ENCODE results near the gene JAM3.

Gene JAM3

DNA sequence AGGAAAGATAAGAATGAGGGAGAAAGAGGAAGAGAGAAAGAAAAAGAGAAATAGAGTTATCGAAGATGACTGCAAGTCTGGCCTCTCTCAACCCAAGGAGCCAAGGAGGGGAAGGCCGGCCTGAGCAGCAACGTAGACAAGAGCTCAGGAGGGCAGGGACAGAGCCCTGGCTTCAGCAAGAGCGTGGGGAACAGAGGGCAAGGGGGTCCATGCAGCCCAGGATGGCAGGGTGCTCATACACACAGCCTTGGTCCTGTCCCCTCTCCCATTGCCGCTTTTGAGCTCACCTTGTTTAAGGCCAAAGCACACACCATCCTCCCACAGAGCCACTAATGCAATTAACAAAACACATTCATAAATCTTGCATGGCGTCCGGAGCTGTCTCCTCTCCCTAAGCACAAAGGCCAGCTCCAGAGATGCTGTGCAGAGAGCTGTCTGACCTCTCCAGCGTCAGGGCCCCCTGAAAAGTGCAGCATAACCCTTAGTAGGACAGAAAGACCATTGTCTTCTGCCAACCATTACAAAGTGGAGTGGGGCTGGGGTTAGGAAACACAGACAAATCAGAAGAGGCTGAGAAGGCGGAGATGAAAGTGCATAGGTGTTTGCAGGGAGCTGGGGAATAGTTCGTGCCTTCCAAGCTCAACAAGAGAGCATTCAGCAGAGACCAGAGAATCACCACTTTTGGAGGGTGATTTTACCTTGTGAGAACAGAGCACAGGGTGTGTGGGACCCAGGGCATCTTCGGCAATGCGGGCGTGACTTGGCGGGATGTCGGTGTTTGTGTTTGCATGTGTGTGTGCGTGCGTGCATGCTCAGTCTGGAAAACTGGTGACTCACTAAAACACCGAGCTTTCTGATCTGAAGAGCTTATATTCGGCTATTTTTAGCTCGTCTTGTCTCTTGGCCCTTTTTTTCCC, 28.2 kb upstream of the JAM3 start:
- H3K27me3 ChIP-seq (ENCODE audit: control insufficient read depth in 1 of 2, insufficient read depth in 2 of 2, low read length in 2 of 2): no peaks in the 10 kb centered on the region
- no peaks in the 10 kb centered on the region for H3K36me3 ChIP-seq (ENCODE audit: insufficient read depth, low read length)
- H3K9me3 ChIP-seq (ENCODE audit: low read length): no peaks in the 10 kb centered on the region
- no peak overlapping the region for H3K9ac ChIP-seq (ENCODE audit: low read length)
- peaks cover 72% of the 10 kb centered on the region for H3K4me1 ChIP-seq (ENCODE audit: insufficient read depth, low read length)
- H3K4me3 ChIP-seq (ENCODE audit: low read depth in 1 of 2, low read length in 2 of 2): peak overlapping the region in 1 of 2 donors; percentile 3
- peak overlapping the region; percentile 67 for H3K27ac ChIP-seq (ENCODE audit: low read depth, low read length)

DNA sequence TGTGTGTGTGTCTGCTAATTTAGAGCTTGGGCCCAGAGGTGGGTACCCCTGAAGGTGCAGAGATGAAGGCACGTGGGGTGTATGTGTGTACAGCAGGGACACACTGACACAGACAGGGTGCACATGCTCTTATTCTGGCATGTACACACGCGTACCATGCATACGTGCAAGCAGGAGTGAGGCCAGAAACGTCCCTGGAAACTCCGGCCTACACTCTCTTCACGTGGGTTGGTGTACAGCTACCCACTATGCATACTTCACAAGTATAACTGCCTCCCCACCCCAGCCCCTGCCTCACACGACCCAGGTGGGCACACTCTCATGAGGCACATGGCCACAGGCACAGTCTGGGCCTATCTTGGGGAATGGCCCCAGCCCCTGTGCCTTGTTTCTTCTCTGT, 27.5 kb upstream of the JAM3 start:
- Histone ChIP-seq H3K4me3 (ENCODE audit: low read depth in 1 of 2, low read length in 2 of 2) (no peak overlapping the region), H3K4me1 (ENCODE audit: insufficient read depth, low read length) (peaks cover 71% of the 10 kb centered on the region), H3K36me3 (ENCODE audit: insufficient read depth, low read length) (no peaks in the 10 kb centered on the region), H3K9me3 (ENCODE audit: low read length) (no peaks in the 10 kb centered on the region), H3K9ac (ENCODE audit: low read length) (no peak overlapping the region), H3K27ac (ENCODE audit: low read depth, low read length) (peak overlapping the region; percentile 67), H3K27me3 (ENCODE audit: control insufficient read depth in 1 of 2, insufficient read depth in 2 of 2, low read length in 2 of 2) (no peaks in the 10 kb centered on the region)

DNA sequence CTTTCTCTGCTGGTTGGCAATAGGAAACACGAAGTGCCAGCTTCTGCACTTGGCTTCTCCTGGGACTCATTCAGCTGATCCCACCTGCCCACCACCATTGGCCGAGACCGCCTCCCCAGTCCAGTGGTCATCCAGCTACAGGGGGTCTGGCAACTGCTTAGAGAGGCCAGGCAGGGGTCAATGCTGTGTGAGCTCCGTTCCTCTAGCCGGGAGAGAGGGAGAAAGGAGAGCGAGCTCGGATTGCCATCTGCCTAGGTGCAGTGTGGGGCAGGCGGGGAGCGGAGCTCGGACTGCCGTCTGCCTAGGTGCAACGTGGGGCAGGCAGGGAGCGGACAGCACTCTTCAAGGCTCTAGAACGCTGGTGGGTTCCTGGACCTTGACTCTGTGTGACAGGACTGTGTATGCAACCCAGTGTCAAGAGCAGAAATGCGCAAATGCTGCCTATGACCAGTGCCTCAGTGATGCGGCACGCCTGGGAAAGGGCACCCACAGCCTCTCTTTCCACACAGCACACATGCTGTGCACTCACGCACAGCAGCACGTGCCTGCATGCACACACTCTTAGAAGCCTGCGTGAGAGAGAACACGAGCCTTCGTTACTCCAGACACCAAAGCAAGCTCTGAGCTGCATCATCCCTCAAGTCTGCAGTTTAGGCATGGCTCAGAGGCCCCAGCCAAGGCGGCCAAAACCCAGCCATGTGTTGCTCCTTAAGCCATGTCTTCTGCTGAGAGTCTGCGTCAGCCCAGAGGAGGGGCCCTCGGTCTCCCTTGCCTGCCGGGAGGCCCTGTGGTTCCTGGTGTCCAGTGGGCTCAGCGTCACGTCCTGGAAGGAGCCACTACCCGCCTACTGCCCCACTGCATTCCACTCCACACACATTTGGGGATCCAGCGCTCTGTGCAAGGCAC, 26.8 kb upstream of the JAM3 start:
- Histone ChIP-seq H3K27ac (ENCODE audit: low read depth, low read length) (peak overlapping the region; percentile 67), H3K4me1 (ENCODE audit: insufficient read depth, low read length) (peaks cover 78% of the 10 kb centered on the region), H3K4me3 (ENCODE audit: low read depth in 1 of 2, low read length in 2 of 2) (no peak overlapping the region), H3K9ac (ENCODE audit: low read length) (no peak overlapping the region), H3K27me3 (ENCODE audit: control insufficient read depth in 1 of 2, insufficient read depth in 2 of 2, low read length in 2 of 2) (no peaks in the 10 kb centered on the region), H3K9me3 (ENCODE audit: low read length) (no peaks in the 10 kb centered on the region), H3K36me3 (ENCODE audit: insufficient read depth, low read length) (no peaks in the 10 kb centered on the region)

- Histone ChIP-seq H3K9me3 (ENCODE audit: low read length) (no peaks in the 10 kb centered on the region), H3K4me3 (ENCODE audit: low read depth in 1 of 2, low read length in 2 of 2) (no peak overlapping the region), H3K27me3 (ENCODE audit: control insufficient read depth in 1 of 2, insufficient read depth in 2 of 2, low read length in 2 of 2) (no peaks in the 10 kb centered on the region), H3K4me1 (ENCODE audit: insufficient read depth, low read length) (peaks cover 72% of the 10 kb centered on the region), H3K9ac (ENCODE audit: low read length) (no peak overlapping the region), H3K27ac (ENCODE audit: low read depth, low read length) (no peak overlapping the region), H3K36me3 (ENCODE audit: insufficient read depth, low read length) (no peaks in the 10 kb centered on the region)
Observed at GRCh38 chr11:134043821-134044420, 25.0 kb upstream of the JAM3 start.

- Histone ChIP-seq H3K27ac (ENCODE audit: low read depth, low read length) (peak overlapping the region; percentile 27), H3K36me3 (ENCODE audit: insufficient read depth, low read length) (no peaks in the 10 kb centered on the region), H3K9ac (ENCODE audit: low read length) (no peak overlapping the region), H3K9me3 (ENCODE audit: low read length) (no peaks in the 10 kb centered on the region), H3K4me3 (ENCODE audit: low read depth in 1 of 2, low read length in 2 of 2) (peak overlapping the region in 1 of 2 donors; percentile 25), H3K27me3 (ENCODE audit: control insufficient read depth in 1 of 2, insufficient read depth in 2 of 2, low read length in 2 of 2) (no peaks in the 10 kb centered on the region), H3K4me1 (ENCODE audit: insufficient read depth, low read length) (peaks cover 65% of the 10 kb centered on the region)
Observed at GRCh38 chr11:134044514-134045284, 24.2 kb upstream of the JAM3 start.

DNA sequence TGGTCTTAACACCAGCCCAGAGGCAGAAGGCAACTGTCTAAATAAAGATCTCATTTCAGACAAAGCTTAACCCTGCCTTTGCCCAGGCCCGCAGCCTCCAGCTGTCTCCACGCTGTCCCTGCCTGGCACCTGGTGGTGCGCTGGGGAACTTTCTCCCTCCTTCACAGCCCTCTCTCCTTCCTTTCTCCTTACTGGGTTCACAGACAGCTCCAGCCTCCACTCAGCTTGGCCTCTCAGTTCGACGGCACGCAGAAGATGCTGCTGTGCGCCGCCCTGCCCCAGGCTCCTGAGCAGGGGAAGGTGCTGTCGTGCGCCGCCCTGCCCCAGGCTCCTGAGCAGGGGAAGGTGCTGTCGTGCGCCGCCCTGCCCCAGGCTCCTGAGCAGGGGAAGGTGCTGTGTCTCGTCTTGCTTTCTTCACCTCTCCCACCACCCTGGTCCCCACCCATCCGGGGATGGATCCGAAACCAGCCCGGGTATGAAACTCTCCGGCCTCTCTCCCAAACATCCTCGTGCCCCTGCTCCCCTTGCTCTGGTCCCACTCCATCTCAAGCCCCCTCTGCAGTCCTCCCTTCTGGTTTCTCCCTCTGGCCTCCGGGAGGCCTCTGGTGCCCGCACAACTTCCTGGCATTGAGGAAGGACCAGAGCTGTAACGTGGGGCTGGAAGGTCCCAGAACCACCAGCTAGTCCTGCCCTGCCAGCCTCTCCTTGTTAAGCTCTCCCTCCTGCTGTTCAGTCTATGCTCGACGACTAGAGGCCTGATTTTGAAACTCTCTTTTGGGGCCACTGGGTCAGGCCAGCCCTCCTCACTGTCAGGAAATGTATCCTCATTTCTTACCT, 22.9 kb upstream of the JAM3 start:
- peak overlapping the region; percentile 27 for H3K27ac ChIP-seq (ENCODE audit: low read depth, low read length)
- no peaks in the 10 kb centered on the region for H3K36me3 ChIP-seq (ENCODE audit: insufficient read depth, low read length)
- H3K27me3 ChIP-seq (ENCODE audit: control insufficient read depth in 1 of 2, insufficient read depth in 2 of 2, low read length in 2 of 2): no peaks in the 10 kb centered on the region
- peaks cover 56% of the 10 kb centered on the region for H3K4me1 ChIP-seq (ENCODE audit: insufficient read depth, low read length)
- no peaks in the 10 kb centered on the region for H3K9me3 ChIP-seq (ENCODE audit: low read length)
- H3K9ac ChIP-seq (ENCODE audit: low read length): no peak overlapping the region
- peak overlapping the region in 1 of 2 donors; percentile 25 for H3K4me3 ChIP-seq (ENCODE audit: low read depth in 1 of 2, low read length in 2 of 2)

- Histone ChIP-seq H3K4me1 (ENCODE audit: insufficient read depth, low read length) (peaks cover 48% of the 10 kb centered on the region), H3K27me3 (ENCODE audit: control insufficient read depth in 1 of 2, insufficient read depth in 2 of 2, low read length in 2 of 2) (no peaks in the 10 kb centered on the region), H3K27ac (ENCODE audit: low read depth, low read length) (peak overlapping the region; percentile 16), H3K9me3 (ENCODE audit: low read length) (no peaks in the 10 kb centered on the region), H3K4me3 (ENCODE audit: low read depth in 1 of 2, low read length in 2 of 2) (no peak overlapping the region), H3K9ac (ENCODE audit: low read length) (peak overlapping the region; percentile 15), H3K36me3 (ENCODE audit: insufficient read depth, low read length) (no peaks in the 10 kb centered on the region)
Observed at GRCh38 chr11:134046681-134047449, 22.0 kb upstream of the JAM3 start.

DNA sequence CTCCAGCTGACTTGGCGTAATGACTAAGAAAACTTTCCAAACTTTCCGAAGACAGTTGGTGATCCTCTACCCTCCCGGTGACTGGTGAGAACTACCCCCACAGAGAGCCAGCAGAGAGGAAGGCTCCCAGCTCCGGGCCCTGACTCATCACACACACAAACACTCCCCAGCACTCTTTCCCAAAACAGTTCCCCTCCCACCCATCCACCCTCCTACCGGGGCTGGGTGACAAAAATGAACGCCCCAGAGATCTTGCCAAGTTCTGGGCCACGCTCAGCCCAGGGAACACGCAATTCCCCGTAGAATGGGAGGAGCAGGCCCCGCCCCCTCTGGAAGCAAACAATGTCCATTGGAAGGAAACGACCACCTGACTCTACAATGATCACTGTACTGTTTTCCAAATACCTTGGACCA, 21.3 kb upstream of the JAM3 start:
- H3K27ac ChIP-seq (ENCODE audit: low read depth, low read length): peak overlapping the region; percentile 16
- H3K36me3 ChIP-seq (ENCODE audit: insufficient read depth, low read length): no peaks in the 10 kb centered on the region
- H3K27me3 ChIP-seq (ENCODE audit: control insufficient read depth in 1 of 2, insufficient read depth in 2 of 2, low read length in 2 of 2): no peaks in the 10 kb centered on the region
- H3K9ac ChIP-seq (ENCODE audit: low read length): no peak overlapping the region
- H3K4me3 ChIP-seq (ENCODE audit: low read depth in 1 of 2, low read length in 2 of 2): peak overlapping the region in 1 of 2 donors; percentile 5
- H3K9me3 ChIP-seq (ENCODE audit: low read length): no peaks in the 10 kb centered on the region
- peaks cover 40% of the 10 kb centered on the region for H3K4me1 ChIP-seq (ENCODE audit: insufficient read depth, low read length)

DNA sequence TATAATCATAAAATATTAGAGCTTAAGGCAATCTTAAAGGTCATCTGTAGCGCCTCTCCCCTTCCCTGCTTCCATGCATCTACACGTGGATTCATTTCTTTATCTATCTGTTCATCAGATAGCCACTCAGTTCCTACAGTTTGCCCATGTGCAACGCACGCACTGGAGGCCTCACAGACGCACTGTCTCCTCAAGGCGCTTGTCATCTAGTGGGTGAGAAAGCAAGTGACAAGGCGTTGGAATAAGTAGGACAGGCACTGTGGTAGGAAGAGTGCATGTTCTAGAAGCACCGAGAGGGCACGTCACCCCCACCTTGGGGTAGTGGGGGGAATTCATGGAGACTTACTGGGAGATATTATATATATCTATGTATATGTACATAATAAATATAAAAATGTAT, 20.8 kb upstream of the JAM3 start:
- Histone ChIP-seq H3K27ac (ENCODE audit: low read depth, low read length) (no peak overlapping the region), H3K27me3 (ENCODE audit: control insufficient read depth in 1 of 2, insufficient read depth in 2 of 2, low read length in 2 of 2) (no peaks in the 10 kb centered on the region), H3K36me3 (ENCODE audit: insufficient read depth, low read length) (no peaks in the 10 kb centered on the region), H3K9ac (ENCODE audit: low read length) (no peak overlapping the region), H3K4me1 (ENCODE audit: insufficient read depth, low read length) (peaks cover 36% of the 10 kb centered on the region), H3K9me3 (ENCODE audit: low read length) (no peaks in the 10 kb centered on the region), H3K4me3 (ENCODE audit: low read depth in 1 of 2, low read length in 2 of 2) (no peak overlapping the region)

GRCh38 chr11:134049303-134049702, 19.6 kb upstream of the JAM3 start:
- Histone ChIP-seq H3K27me3 (ENCODE audit: control insufficient read depth in 1 of 2, insufficient read depth in 2 of 2, low read length in 2 of 2) (no peaks in the 10 kb centered on the region), H3K9ac (ENCODE audit: low read length) (no peak overlapping the region), H3K27ac (ENCODE audit: low read depth, low read length) (no peak overlapping the region), H3K4me3 (ENCODE audit: low read depth in 1 of 2, low read length in 2 of 2) (no peak overlapping the region), H3K4me1 (ENCODE audit: insufficient read depth, low read length) (peaks cover 35% of the 10 kb centered on the region), H3K36me3 (ENCODE audit: insufficient read depth, low read length) (no peaks in the 10 kb centered on the region), H3K9me3 (ENCODE audit: low read length) (no peaks in the 10 kb centered on the region)

All from muscle layer of colon (tissue), 2 donors.